GM12801 (cell line): ENCODE results near the gene CTNNBL1.

Experiments
- CTCF ChIP-seq: IDR thresholded peaks from one replicate; pipeline ENCODE4 v1.5.1; 2011; ENCODE audit warnings: control low read depth; ENCODE audit not compliant: insufficient read length; ENCODE audit errors: extremely low read depth

Gene CTNNBL1

DNA sequence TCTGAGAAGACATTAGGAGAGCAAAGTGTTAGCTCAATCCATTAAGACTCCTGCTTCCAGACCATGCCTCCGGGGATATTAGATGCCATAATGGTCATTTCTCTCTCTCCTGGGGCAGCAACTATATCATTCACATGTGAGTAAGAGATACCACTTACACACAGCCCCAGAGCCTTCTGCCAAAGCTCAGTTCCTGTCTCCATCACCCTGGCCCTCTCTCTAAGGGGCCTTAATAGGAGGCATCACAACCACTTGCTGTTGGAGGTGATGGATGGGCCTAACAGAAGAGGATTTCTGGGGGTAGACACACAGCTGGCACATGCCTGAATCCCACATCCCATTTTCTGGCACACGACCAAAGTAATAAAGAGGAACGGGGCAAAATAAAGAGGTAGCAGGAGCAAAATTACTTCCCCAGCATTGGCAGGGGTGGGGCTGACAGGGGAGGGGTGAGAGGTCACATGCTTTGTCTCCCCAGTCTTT, 175.1 kb downstream of the CTNNBL1 start:
- TF ChIP-seq CTCF = no peak

DNA sequence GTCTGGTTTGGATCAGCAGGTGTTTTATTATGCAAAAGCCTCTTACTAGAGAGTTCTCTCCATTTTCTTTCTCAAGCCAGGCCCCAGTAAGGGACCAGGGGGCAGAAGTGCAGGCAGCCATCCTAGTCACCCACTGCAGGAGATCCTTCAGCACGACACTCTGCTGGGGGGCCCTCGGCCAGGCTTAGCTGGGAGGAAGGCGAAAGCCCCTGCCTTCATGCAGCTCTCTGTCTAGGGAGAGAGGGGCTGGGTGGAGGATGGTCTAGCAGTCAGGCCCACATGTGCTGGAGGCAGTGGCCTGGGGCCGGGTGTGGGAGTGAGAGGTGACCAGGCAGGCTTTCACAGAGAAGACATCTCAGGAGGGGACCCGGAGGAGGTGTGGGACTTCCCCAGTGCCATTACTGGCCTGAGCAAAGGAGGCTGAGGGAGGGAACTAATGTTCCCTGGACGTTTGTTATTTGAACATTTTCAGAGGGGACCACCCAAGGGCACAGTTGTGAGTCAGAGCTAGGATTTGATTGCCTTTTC, 175.6 kb downstream of the CTNNBL1 start:
- no peak for TF ChIP-seq CTCF

DNA sequence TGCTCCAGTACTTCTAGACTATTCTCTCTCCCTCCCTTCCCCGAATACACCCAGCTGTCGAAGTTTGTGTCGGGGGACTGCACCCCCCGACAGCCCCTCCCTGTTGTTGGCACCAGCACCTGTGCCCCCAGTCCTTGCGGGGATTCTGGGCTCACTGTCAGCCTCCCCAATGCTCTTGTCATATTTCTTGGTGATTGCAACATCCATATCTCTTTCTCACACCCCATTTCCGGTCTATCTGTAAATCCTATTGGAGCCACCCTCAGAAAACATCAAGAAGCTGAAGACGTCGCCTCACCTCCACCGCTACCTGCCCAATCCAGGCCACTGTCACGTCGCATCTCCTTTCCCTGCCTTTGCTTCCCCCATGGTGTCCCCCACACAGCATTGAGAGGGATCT, 176.5 kb downstream of the CTNNBL1 start:
- no peak for TF ChIP-seq CTCF

DNA sequence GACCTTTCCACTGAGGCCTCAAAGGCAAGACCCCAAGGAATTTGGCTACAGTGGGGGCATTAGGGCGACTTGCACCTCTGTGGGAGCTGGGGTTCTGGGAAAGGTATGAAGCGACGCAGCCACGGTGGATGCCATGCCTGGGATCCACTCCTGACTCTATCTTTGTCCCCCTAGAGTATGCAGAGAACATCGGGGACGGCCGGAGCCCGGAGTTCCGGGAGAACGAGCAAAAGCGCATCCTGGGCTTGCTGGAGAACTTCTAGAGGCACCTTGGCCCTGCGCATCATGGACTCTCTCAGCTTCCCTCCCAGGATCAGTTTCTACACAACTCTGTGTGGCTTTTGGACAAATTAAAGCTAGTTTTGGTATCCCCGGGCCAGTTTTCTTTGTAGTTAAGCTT, 177.9 kb downstream of the CTNNBL1 start:
- no peak for TF ChIP-seq CTCF

DNA sequence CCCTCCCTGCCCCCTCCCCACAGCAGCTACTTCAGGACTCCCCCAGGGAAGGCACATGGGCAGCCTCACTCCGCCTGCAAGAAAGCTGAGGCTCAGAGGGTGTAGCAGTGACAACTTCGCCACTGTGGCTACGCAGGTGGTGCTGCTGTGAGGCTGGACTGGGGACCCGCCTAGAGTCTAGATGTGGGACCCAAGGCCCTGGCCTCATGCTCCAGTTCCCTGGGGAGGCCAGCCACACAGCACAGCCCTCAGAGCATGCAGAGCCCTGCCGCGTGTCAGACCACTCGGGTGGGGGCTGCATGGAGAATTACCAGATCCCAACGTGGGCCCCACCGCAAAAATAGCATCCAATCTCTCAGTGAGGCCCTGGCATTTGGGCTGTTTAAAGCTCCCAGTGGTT, 178.3 kb downstream of the CTNNBL1 start:
- no peak for TF ChIP-seq CTCF

DNA sequence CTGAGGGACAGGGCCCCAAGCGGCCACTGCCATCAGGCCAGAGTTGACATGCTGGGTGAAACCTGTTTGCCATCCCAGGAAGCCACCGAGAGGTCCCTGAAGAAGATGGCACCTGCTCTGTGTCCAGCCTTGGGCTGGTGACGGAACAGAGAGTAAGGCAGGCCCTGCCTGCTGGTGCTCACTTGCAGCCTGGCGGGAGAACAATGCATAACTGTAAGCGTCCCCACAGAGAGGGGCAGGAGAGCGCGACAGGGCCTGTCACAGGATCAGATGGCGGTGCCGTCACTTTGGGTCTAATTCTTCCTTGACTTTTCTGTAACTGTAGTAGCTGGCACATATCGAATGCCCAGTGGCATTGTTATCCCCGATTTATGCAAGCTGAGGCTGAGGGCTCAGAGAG, 180.1 kb downstream of the CTNNBL1 start:
- TF ChIP-seq CTCF = no peak

DNA sequence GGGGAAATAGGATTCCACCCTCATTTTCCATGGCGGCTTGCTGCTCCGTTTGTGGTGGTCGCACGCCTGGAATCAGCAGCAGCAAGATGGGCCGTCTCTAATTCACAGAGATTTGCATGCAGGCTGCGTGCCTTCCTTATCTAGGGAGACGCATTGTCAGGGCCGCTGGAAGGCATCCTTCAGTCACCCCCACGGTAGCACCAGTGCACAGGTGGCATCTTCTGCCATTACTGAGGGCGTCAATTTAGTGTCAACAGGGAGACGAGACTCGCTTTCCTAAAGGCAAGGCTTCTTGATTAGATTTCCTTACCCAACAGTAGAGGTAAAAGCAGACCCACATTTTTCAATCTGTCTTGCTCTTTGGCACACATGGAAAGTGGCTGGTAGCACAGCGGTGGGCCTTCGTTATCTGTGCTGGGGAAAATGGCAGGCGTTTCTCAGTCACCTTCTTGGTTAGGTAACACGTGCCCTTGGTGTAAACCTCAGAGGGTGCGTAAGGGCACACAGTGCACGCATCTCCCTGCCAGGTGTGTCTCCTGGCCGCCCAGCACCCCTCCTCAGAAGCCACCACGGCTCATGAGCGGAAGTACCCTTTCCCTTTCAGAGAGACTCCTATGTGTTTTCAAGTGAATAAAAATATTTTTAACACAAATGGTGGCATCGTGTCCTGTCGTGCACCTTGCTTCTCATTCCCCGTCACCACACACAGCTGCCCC, 181.8 kb downstream of the CTNNBL1 start:
- TF ChIP-seq CTCF = no peak
